K562 (cell line): ENCODE results near the gene RGS6. TPM values are rescaled to one million over a fixed set of nuclear protein-coding genes. Genes with fewer than 3 reads are reported as not detected.

ENCODE experiments used
- ATAC-seq: fragments of 200-7000 bp; cut with Tn5 transposase; 3 replicates; pipeline ENCODE4 v1.9.1; 2020; ENCODE audit warnings: moderate library complexity
- BruUV-seq: library from RNA; stranded (reverse); fragments of 400-500 nt; replicated peaks from 2 replicates; lab custom pipeline; 2021; lab: Mats Ljungman, UMichigan
- CTCF ChIA-PET: fragments of 300-600 bp; formaldehyde crosslinking; extraction: SDS; loops from one replicate; lab custom pipeline; 2021; ENCODE audit warnings: low intra/inter-chr PET ratio; lab: Yijun Ruan, JAX
- POLR2A ChIA-PET: fragments of 300-600, 350-650 bp; sonication (Branson Sonifier 250); formaldehyde crosslinking; extraction: SDS; loops from one replicate; lab custom pipeline; 2021; ENCODE audit warnings: antibody characterized with exemption, inconsistent platforms; lab: Yijun Ruan, JAX
- DNase-seq, 4 experiments: peaks; one replicate each; pipeline versions ENCODE4 v3.0.0 to v3.0.0-alpha.2; 2011 to 2018; ENCODE audit warnings: low spot score in 3 of 4, mixed read lengths in 3 of 4; ENCODE audit errors: extremely low read depth in 1 of 4
- FAIRE-seq: peaks from 2 replicates; lab custom pipeline; 2011; peaks lifted over from hg19 to GRCh38; lab: Jason Lieb, UNC
- H2AFZ ChIP-seq: 2 replicates; pipeline ENCODE4 v1.6.0; 2011; ENCODE audit warnings: low read depth, low read length, control low read depth, inconsistent platforms
- H3K27ac ChIP-seq: fragments of 200-600 bp; 3 replicates; pipeline ENCODE4 v1.8.0; 2011; ENCODE audit warnings: low read depth, mild to moderate bottlenecking, control low read depth, inconsistent platforms, low read length, moderate library complexity, mixed read lengths; ENCODE audit errors: extremely low read depth
- H3K27me3 ChIP-seq, 2 experiments: fragments of 300-600 bp in 1 of 2; 2 replicates in 1 of 2; 3 replicates in 1 of 2; pipeline versions ENCODE4 v1.6.0 to v1.8.0; 2011; ENCODE audit warnings: inconsistent platforms in 2 of 2, low read length in 2 of 2, mild to moderate bottlenecking in 1 of 2, mixed read lengths in 1 of 2, moderate library complexity in 1 of 2; ENCODE audit not compliant: control insufficient read depth in 2 of 2, insufficient read depth in 2 of 2
- H3K36me3 ChIP-seq: fragments of 300-600 bp; 3 replicates; pipeline ENCODE4 v1.8.0; 2011; ENCODE audit warnings: mild to moderate bottlenecking, low read length, inconsistent platforms; ENCODE audit not compliant: control insufficient read depth, insufficient read depth
- H3K4me1 ChIP-seq, 2 experiments: fragments of 200-600 bp in 1 of 2; replicated peaks in 1 of 2; 2 replicates in 1 of 2; 3 replicates in 1 of 2; pipeline versions ENCODE4 v1.5.1 to v1.8.0; 2011; ENCODE audit warnings: inconsistent platforms in 2 of 2, low read length in 2 of 2, mild to moderate bottlenecking in 1 of 2, mixed read lengths in 1 of 2, moderate library complexity in 1 of 2; ENCODE audit not compliant: control insufficient read depth in 2 of 2, insufficient read depth in 2 of 2
- H3K4me2 ChIP-seq: 2 replicates; pipeline ENCODE4 v1.6.1; 2011; ENCODE audit warnings: low read length, control low read depth, inconsistent platforms, mixed read lengths; ENCODE audit not compliant: insufficient read depth
- H3K4me3 ChIP-seq: fragments of 200-600 bp; sonication (generic), shearing (Covaris generic); 2 replicates; pipeline ENCODE4 v1.5.1; 2016; ENCODE audit warnings: control low read depth, inconsistent platforms
- H3K79me2 ChIP-seq: fragments of 200-600 bp; 3 replicates; pipeline ENCODE4 v1.8.0; 2011; ENCODE audit warnings: low read length, inconsistent platforms; ENCODE audit not compliant: control insufficient read depth, insufficient read depth
- H3K9ac ChIP-seq, 2 experiments: 2 replicates each; pipeline versions ENCODE4 v1.6.0 to v1.6.1; 2011; ENCODE audit warnings: low read depth in 2 of 2, low read length in 2 of 2, control low read depth in 1 of 2, inconsistent platforms in 1 of 2, mild to moderate bottlenecking in 1 of 2, mixed read lengths in 1 of 2; ENCODE audit not compliant: insufficient read depth in 1 of 2
- H3K9me1 ChIP-seq: one replicate; pipeline ENCODE4 v1.6.0; 2011; ENCODE audit warnings: inconsistent platforms, mild to moderate bottlenecking, low read length, moderate library complexity; ENCODE audit not compliant: control insufficient read depth, insufficient read depth
- H3K9me3 ChIP-seq: replicated peaks from 2 replicates; pipeline ENCODE4 v1.5.1; 2011; ENCODE audit warnings: low read depth, low read length, inconsistent platforms; ENCODE audit not compliant: control insufficient read depth, insufficient read depth
- H4K20me1 ChIP-seq: replicated peaks from 2 replicates; pipeline ENCODE4 v1.6.1; 2011; ENCODE audit warnings: low read length, inconsistent platforms, mixed read lengths; ENCODE audit not compliant: control insufficient read depth, insufficient read depth
- ESRRB ChIP-seq: fragments of 250-450 bp; sonication (Bioruptor Pico); IDR thresholded peaks from 2 replicates; pipeline ENCODE4 v1.5.0; 2020; ENCODE audit warnings: mild to moderate bottlenecking, moderate library complexity, borderline replicate concordance
- KLF1 ChIP-seq: fragments of 450-650 bp; IDR thresholded peaks from 2 replicates; pipeline ENCODE4 v1.6.1; 2016; ENCODE audit warnings: missing genetic modification characterization, missing compliant biosample characterization
- NCOA6 ChIP-seq: fragments of 450-650 bp; IDR thresholded peaks from 2 replicates; pipeline ENCODE4 v1.6.1; 2017; ENCODE audit warnings: mild to moderate bottlenecking
- RBM15 ChIP-seq: fragments of 200-400 bp; formaldehyde crosslinking; IDR thresholded peaks from 2 replicates; pipeline ENCODE4 v1.6.1; 2018; ENCODE audit warnings: mild to moderate bottlenecking, low read length, moderate library complexity; ENCODE audit not compliant: insufficient read depth
- SREBF1 ChIP-seq: fragments of 150-350 bp; IDR thresholded peaks from 2 replicates; pipeline ENCODE4 v1.6.1; 2014; ENCODE audit warnings: antibody characterized with exemption, low read depth, low read length, borderline replicate concordance
- ZC3H11A ChIP-seq: IDR thresholded peaks from 2 replicates; pipeline ENCODE4 v1.6.1; 2012; ENCODE audit warnings: low read depth, low read length, improper control_type of control experiment
- ZNF217 ChIP-seq: sonication (generic); formaldehyde crosslinking; IDR thresholded peaks from 2 replicates; pipeline ENCODE4 v1.8.0; 2022; ENCODE audit warnings: mild to moderate bottlenecking, missing genetic modification reagents
- ZNF507 ChIP-seq: conservative IDR thresholded peaks from 2 replicates; pipeline ENCODE4 v1.6.1; 2017; ENCODE audit warnings: missing genetic modification characterization, missing compliant biosample characterization
- ZSCAN29 ChIP-seq: fragments of 450-650 bp; IDR thresholded peaks from 2 replicates; pipeline ENCODE4 v1.6.1; 2017
- WGBS: fragments of 100-300 bp; shearing (Covaris generic); methylation state at CpG from one replicate; pipeline ENCODE4 v1.1.6; 2016; ENCODE audit warnings: low coverage, mixed read lengths; ENCODE audit not compliant: insufficient coverage; ENCODE audit errors: missing lambda C conversion rate; 5-methylcytosine and 5-hydroxymethylcytosine counted together
- in situ Hi-C: fragments of 300-500 bp; cut with MboI; formaldehyde crosslinking; loops from 4 replicates; pipeline ENCODE4 v1.15.0; 2018; ENCODE audit warnings: inconsistent platforms, mixed read lengths
- intact Hi-C: fragments of 100-400 bp; cut with micrococcal nuclease; formaldehyde crosslinking; loops from 2 replicates; pipeline ENCODE4 v1.14.2; 2022
- polyA plus RNA-seq, 8 experiments: library from polyadenylated mRNA; depleted of rRNA in 4 of 8; stranded (reverse) in 5 of 8; unstranded in 3 of 8; fragments of >200 nt; fragmentation: Nextera tagmentation in 2 of 8; fragmentation: Illumina TruSeq in 1 of 8; extraction: Ambion mirVana in 2 of 8; extraction: Trizol in 1 of 8; gene quantifications; 2 replicates each; pipeline versions ENCODE4 v1.2.1 to v1.2.3, GENCODE V29; 2011 to 2014; ENCODE audit warnings: inconsistent platforms in 1 of 8, missing spikeins in 1 of 8
- total RNA-seq, 7 experiments: library from RNA; depleted of rRNA in 6 of 7; stranded (reverse); fragments of >200 nt in 6 of 7; fragmentation: Illumina TruSeq in 2 of 7; extraction: Trizol in 2 of 7; gene quantifications; 2 replicates each; pipeline versions ENCODE4 v1.2.1 to v1.2.3, GENCODE V29; 2011 to 2021; ENCODE audit warnings: low replicate concordance in 1 of 7
- TF ChIP-seq, protein P1 (sequence below): fragments of 450-650 bp; IDR thresholded peaks from one replicate; pipeline ENCODE4 v1.6.1; 2018; ENCODE audit warnings: mild to moderate bottlenecking, moderate library complexity; ENCODE audit not compliant: partially characterized antibody

The RGS6 gene
- total and polyA plus RNA-seq, 9 of the 15 experiments (the other 6 are each of a cell fraction or from before 2014, with no cell fraction given) = not detected

DNA sequence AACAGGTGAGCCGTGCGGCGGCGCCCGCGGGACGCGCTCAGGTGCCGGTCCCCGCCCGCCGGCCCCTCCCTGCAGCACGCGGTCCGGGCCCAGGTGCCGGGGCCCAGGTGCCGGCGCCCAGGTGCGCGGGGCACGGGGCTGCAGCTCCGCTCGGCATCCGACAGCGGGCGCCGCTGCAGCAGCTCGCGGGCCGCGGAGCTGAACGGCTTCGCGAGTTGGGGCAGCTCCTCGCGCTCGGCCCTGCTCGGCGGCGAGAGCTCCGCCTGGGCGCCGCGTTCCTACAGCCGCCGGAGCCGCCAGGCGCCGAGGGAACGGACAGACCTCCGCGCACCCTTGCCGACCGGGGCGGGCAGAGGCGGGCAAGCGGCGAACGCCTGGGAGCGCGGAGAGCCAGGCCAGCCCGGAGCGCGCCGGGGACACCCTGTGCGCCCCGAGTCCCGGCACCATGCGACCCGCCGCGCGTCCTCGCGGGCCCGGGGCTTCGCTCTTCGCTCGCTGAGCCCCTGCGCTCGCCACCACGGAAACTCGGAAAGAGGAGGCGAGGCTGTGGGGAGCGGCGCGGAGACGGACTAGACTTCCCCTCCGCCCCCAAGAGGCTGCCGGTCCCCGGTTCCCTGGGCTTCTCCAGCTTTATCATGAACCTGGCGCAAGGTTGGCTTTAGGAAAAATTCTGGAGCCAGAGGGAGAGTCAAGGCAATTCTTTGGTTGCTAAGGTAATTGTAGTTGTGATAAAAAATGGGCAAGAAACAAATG, at the start of gene RGS6 (continued):
- TF ChIP-seq ZNF217 (CRISPR knock-in tag) = no peak
- TF ChIP-seq KLF1 (tag) = no peak
- no peak for TF ChIP-seq ZNF507 (tag)
- no peak for TF ChIP-seq ZSCAN29
- TF ChIP-seq NCOA6 = no peak

DNA sequence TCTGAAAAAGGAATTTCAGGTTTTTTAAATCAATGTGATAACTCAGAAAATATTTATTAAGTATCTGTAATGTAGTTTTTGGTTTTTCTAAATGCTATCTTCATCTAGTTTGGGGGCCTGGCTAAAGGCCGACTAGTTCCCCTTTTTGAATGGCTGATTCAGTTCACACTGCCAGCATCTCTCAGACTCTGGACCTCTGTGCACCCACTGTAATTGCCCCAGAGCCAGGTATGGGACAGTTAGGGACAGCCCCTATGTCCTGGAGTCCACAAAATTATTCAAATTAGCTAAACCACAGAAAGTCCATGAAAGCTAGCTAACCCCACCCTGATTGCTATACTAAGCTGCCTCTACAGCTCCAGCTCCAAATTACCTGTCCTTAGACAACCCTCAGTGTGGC, 49.1 kb upstream of the RGS6 start:
- no TSS peak for BruUV-seq
- ChIA-PET CTCF (no interaction called here), POLR2A (no interaction called here)
- no peak for TF ChIP-seq ZC3H11A
- TF ChIP-seq RBM15 = no peak
- TF ChIP-seq ESRRB = no peak
- TF ChIP-seq, protein P1, sequence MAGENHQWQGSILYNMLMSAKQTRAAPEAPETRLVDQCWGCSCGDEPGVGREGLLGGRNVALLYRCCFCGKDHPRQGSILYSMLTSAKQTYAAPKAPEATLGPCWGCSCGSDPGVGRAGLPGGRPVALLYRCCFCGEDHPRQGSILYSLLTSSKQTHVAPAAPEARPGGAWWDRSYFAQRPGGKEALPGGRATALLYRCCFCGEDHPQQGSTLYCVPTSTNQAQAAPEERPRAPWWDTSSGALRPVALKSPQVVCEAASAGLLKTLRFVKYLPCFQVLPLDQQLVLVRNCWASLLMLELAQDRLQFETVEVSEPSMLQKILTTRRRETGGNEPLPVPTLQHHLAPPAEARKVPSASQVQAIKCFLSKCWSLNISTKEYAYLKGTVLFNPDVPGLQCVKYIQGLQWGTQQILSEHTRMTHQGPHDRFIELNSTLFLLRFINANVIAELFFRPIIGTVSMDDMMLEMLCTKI = no peak
- TF ChIP-seq SREBF1 = no peak
- FAIRE-seq = no peak
- no peak for DNase-seq
- no peaks in the 10 kb centered on the region for H3K9me3 ChIP-seq
- H3K27me3 ChIP-seq = no peaks in the 10 kb centered on the region
- no peaks in the 10 kb centered on the region for H4K20me1 ChIP-seq
- H3K36me3 ChIP-seq = no peaks in the 10 kb centered on the region
- no peak overlapping the region for H3K4me3 ChIP-seq
- in situ Hi-C loops = no loop called here
- no peaks in the 10 kb centered on the region for H3K9me1 ChIP-seq
- intact Hi-C loops = no loop called here
- H3K9ac ChIP-seq = no peak overlapping the region
- no peak overlapping the region for H3K27ac ChIP-seq
- 0% methylated on average over 1 of the region's 1 CpG for WGBS
- no peak overlapping the region for H2AFZ ChIP-seq
- H3K4me1 ChIP-seq = no peaks in the 10 kb centered on the region
- H3K4me2 ChIP-seq = no peak overlapping the region
- H3K79me2 ChIP-seq = no peaks in the 10 kb centered on the region
- no peak for ATAC-seq
